AG08396 (cell line): ENCODE measurements around the gene ST3GAL4.
A peak's percentile ranks its signal among the peaks of the same experiment; 100 is the strongest.

Experiments used
- DNase-seq: peaks from one replicate; pipeline ENCODE4 v3.0.0; 2012; ENCODE audit warnings: low spot score, mixed read lengths

The ST3GAL4 gene

GRCh38 chr11:126408901-126409619 lies 53.6 kb downstream of the ST3GAL4 start:
- no peak for DNase-seq

- DNase-seq: no peak
These were observed 54.1 kb downstream of the ST3GAL4 start for GRCh38 chr11:126409620-126409985.

- peak; percentile 72 for DNase-seq
These were observed 55.2 kb downstream of the ST3GAL4 start for GRCh38 chr11:126410649-126411048.

GRCh38 chr11:126411971-126412381 lies 56.5 kb downstream of the ST3GAL4 start:
- DNase-seq: no peak

- no peak for DNase-seq
These were observed 57.9 kb downstream of the ST3GAL4 start for GRCh38 chr11:126413426-126413825.

GRCh38 chr11:126413843-126414405 lies 58.4 kb downstream of the ST3GAL4 start:
- DNase-seq: no peak

GRCh38 chr11:126414615-126415014 lies 59.1 kb downstream of the ST3GAL4 start:
- DNase-seq: no peak

- peak; percentile 72 for DNase-seq
These were observed 59.6 kb downstream of the ST3GAL4 start for GRCh38 chr11:126415128-126415527.

- no peak for DNase-seq
These were observed 60.4 kb downstream of the ST3GAL4 start for GRCh38 chr11:126415669-126416420.

- DNase-seq: peak; percentile 97
These were observed 61.1 kb downstream of the ST3GAL4 start for GRCh38 chr11:126416542-126417090.

GRCh38 chr11:126417091-126417862 lies 61.8 kb downstream of the ST3GAL4 start:
- DNase-seq: no peak

- no peak for DNase-seq
These were observed 63.4 kb downstream of the ST3GAL4 start for GRCh38 chr11:126418887-126419286.

GRCh38 chr11:126419801-126420697 lies 64.6 kb downstream of the ST3GAL4 start:
- DNase-seq: peak; percentile 44

- no peak for DNase-seq
These were observed 65.3 kb downstream of the ST3GAL4 start for GRCh38 chr11:126420698-126421256.

- DNase-seq: no peak
These were observed 65.8 kb downstream of the ST3GAL4 start for GRCh38 chr11:126421271-126421671.

- DNase-seq: no peak
These were observed 67.0 kb downstream of the ST3GAL4 start for GRCh38 chr11:126422446-126422845.

- no peak for DNase-seq
These were observed 67.7 kb downstream of the ST3GAL4 start for GRCh38 chr11:126423154-126423553.

GRCh38 chr11:126423743-126424142 lies 68.3 kb downstream of the ST3GAL4 start:
- no peak for DNase-seq

- no peak for DNase-seq
These were observed 69.1 kb downstream of the ST3GAL4 start for GRCh38 chr11:126424471-126425039.

- no peak for DNase-seq
These were observed 70.6 kb downstream of the ST3GAL4 start for GRCh38 chr11:126426106-126426505.
